ENCODE measurements around the gene VAMP2. TPM values are rescaled to one million over a fixed set of nuclear protein-coding genes. Genes with fewer than 3 reads are reported as not detected.

VAMP2 gene
- total and polyA plus RNA-seq, 10 of the 15 experiments (the other 5 are each of a cell fraction or from before 2014, with no cell fraction given): 3.0 to 35.2 (median 25.0) TPM

- BruUV-seq (replicated peaks): no TSS peak
- ATAC-seq (no peak), DNase-seq (ENCODE audit: low read depth, low spot score) (no peak), FAIRE-seq (no peak)
- Histone ChIP-seq H3K27me3 (replicated peaks in 1 of 2; ENCODE audit: control insufficient read depth in 2 of 2, insufficient read depth in 2 of 2, low read length in 1 of 2) (no peaks in the 10 kb centered on the region), H3K27ac (ENCODE audit: control insufficient read depth, insufficient read depth) (no peak overlapping the region), H4K20me1 (ENCODE audit: control insufficient read depth, insufficient read depth) (no peaks in the 10 kb centered on the region; the same call in 1 of the 2 replicates), H3K9ac (ENCODE audit: control insufficient read depth, insufficient read depth, low read length) (no peak overlapping the region), H2AFZ (ENCODE audit: control insufficient read depth, low read depth, low read length) (no peak overlapping the region), H3K4me1 (ENCODE audit: control insufficient read depth, insufficient read depth, low read length) (peaks cover 15% of the 10 kb centered on the region), H3K79me2 (ENCODE audit: control insufficient read depth, insufficient read depth, low read length) (peaks cover 19% of the 10 kb centered on the region), H3K4me2 (ENCODE audit: control insufficient read depth, insufficient read depth) (no peak overlapping the region), H3K36me3 (ENCODE audit: control insufficient read depth in 2 of 2, insufficient read depth in 2 of 2, low read length in 1 of 2) (peaks cover 9 to 26% of the 10 kb centered on the region in 2 experiments), H3K4me3 (no peak overlapping the region), H3K9me3 (replicated peaks; ENCODE audit: control insufficient read depth, insufficient read depth, low read length) (no peaks in the 10 kb centered on the region)
- CTCF ChIA-PET: interaction anchor here (0.9 kb wide), 1 partner anchor 99 kb away, joined by 3 read pairs; the partner anchor contains the start of gene CTC1
- WGBS (ENCODE audit: insufficient coverage, insufficient replicate concordance, low lambda C conversion rate, missing lambda C conversion rate): 91% methylated on average over 13 of the region's 13 CpGs
- TF ChIP-seq HDAC2 (IDR thresholded peaks at IDR 0.05) (no peak), KLF5 (IDR thresholded peaks at IDR 0.05; ENCODE audit: partially characterized antibody) (no peak), E2F8 (IDR thresholded peaks at IDR 0.05; ENCODE audit: low read depth, partially characterized antibody) (no peak), LARP7 (IDR thresholded peaks at IDR 0.05) (no peak), ETV6 (conservative IDR thresholded peaks at IDR 0.05 in 1 of 2, IDR thresholded peaks at IDR 0.05 in 1 of 2; ENCODE audit: borderline replicate concordance in 1 of 2, low read depth in 1 of 2) (no peak), HDAC6 (IDR thresholded peaks at IDR 0.05; ENCODE audit: unreplicated experiment) (no peak), TCF7 (IDR thresholded peaks at IDR 0.05; ENCODE audit: borderline replicate concordance) (no peak)
- SMC1A ChIA-PET (ENCODE audit: uncharacterized antibody, unreplicated experiment): no interaction called here
- RAD21 ChIA-PET (ENCODE audit: unreplicated experiment): no interaction called here
- POLR2A ChIA-PET: interaction anchor here (1.5 to 3.8 kb wide), 2 partner anchors 9 to 13 kb away, joined by 4 to 29 read pairs; no protein-coding TSS in a partner anchor
- in situ Hi-C loops (cut with MboI): no loop called here
- intact Hi-C loops (cut with micrococcal nuclease; ENCODE audit: unreplicated experiment): no loop called here
Observed at GRCh38 chr17:8148560-8148959, 14.2 kb downstream of the VAMP2 start.

Measured in GM12878 (cell line).